Measurements from ENCODE around the gene SLAIN1.

SLAIN1 gene

GRCh38 chr13:77751513-77752456 lies 54.3 kb downstream of the SLAIN1 start:
- DNase-seq: peak; percentile 41 to 52

GRCh38 chr13:77752512-77753069 lies 55.1 kb downstream of the SLAIN1 start:
- DNase-seq: no peak

GRCh38 chr13:77760893-77761292 lies 63.4 kb downstream of the SLAIN1 start:
- DNase-seq: no peak

- peak; percentile 59 to 64 for DNase-seq
These were observed 69.9 kb downstream of the SLAIN1 start for GRCh38 chr13:77767413-77767812.

- DNase-seq: no peak
These were observed 76.7 kb downstream of the SLAIN1 start for GRCh38 chr13:77774181-77774580.

GRCh38 chr13:77776704-77777103 lies 79.2 kb downstream of the SLAIN1 start:
- no peak for DNase-seq

GRCh38 chr13:77779552-77780272 lies 82.2 kb downstream of the SLAIN1 start:
- DNase-seq: peak; percentile 74 to 75

- DNase-seq: no peak
These were observed 84.3 kb downstream of the SLAIN1 start for GRCh38 chr13:77781808-77782207.

GRCh38 chr13:77784515-77784914 lies 87.0 kb downstream of the SLAIN1 start:
- no peak for DNase-seq

- DNase-seq: peak in 1 of 2 donors; percentile 10
These were observed 89.3 kb downstream of the SLAIN1 start for GRCh38 chr13:77786695-77787287.

- peak; percentile 45 to 66 for DNase-seq
These were observed 91.9 kb downstream of the SLAIN1 start for GRCh38 chr13:77789376-77789775.

GRCh38 chr13:77800219-77800618 lies 102.7 kb downstream of the SLAIN1 start:
- no peak for DNase-seq

GRCh38 chr13:77806518-77806917 lies 109.0 kb downstream of the SLAIN1 start:
- no peak for DNase-seq

- no peak for DNase-seq
These were observed 110.1 kb downstream of the SLAIN1 start for GRCh38 chr13:77807431-77808135.

GRCh38 chr13:77810430-77810829 lies 112.9 kb downstream of the SLAIN1 start:
- no peak for DNase-seq

GRCh38 chr13:77810878-77811277 lies 113.4 kb downstream of the SLAIN1 start:
- DNase-seq: peak; percentile 22 to 42

GRCh38 chr13:77811381-77811780 lies 113.9 kb downstream of the SLAIN1 start:
- DNase-seq: peak; percentile 23 to 24

- DNase-seq: no peak
These were observed 114.5 kb downstream of the SLAIN1 start for GRCh38 chr13:77811981-77812380.
